Bronchial epithelial cell (primary cell): ENCODE results near the gene SSR4. TPM values are rescaled to one million over a fixed set of nuclear protein-coding genes. Genes with fewer than 3 reads are reported as not detected.
A peak's percentile ranks its signal among the peaks of the same experiment; 100 is the strongest.

Source experiments
- DNase-seq: peaks from one replicate; pipeline ENCODE4 v3.0.0-alpha.2; 2010; ENCODE audit warnings: low read depth
- FAIRE-seq: peaks from 2 replicates; lab custom pipeline; 2011; peaks lifted over from hg19 to GRCh38; lab: Jason Lieb, UNC
- H3K27me3 ChIP-seq: 2 replicates; pipeline ENCODE4 v1.5.1; 2011; ENCODE audit warnings: low read length; ENCODE audit not compliant: control insufficient read depth, insufficient read depth
- H3K36me3 ChIP-seq: 2 replicates; pipeline ENCODE4 v1.5.1; 2011; ENCODE audit warnings: low read length; ENCODE audit not compliant: control insufficient read depth, insufficient read depth
- H3K4me3 ChIP-seq: 2 replicates; pipeline ENCODE4 v1.5.1; 2011; ENCODE audit warnings: mild to moderate bottlenecking, low read depth, low read length, control low read depth
- total RNA-seq: library from RNA; depleted of rRNA; stranded (reverse); fragments of >200 nt; gene quantifications from 2 replicates; pipeline ENCODE4 v1.2.1, GENCODE V29; 2014
- TF ChIP-seq, protein P1 (sequence below): IDR thresholded peaks from 2 replicates; pipeline ENCODE4 v1.5.1; 2011; ENCODE audit warnings: mild to moderate bottlenecking, moderate library complexity, low read length, control low read depth, inconsistent platforms; ENCODE audit not compliant: insufficient read depth, severe bottlenecking

SSR4 gene
- total RNA-seq, 1 donor from 2014 or later = 136 TPM

DNA sequence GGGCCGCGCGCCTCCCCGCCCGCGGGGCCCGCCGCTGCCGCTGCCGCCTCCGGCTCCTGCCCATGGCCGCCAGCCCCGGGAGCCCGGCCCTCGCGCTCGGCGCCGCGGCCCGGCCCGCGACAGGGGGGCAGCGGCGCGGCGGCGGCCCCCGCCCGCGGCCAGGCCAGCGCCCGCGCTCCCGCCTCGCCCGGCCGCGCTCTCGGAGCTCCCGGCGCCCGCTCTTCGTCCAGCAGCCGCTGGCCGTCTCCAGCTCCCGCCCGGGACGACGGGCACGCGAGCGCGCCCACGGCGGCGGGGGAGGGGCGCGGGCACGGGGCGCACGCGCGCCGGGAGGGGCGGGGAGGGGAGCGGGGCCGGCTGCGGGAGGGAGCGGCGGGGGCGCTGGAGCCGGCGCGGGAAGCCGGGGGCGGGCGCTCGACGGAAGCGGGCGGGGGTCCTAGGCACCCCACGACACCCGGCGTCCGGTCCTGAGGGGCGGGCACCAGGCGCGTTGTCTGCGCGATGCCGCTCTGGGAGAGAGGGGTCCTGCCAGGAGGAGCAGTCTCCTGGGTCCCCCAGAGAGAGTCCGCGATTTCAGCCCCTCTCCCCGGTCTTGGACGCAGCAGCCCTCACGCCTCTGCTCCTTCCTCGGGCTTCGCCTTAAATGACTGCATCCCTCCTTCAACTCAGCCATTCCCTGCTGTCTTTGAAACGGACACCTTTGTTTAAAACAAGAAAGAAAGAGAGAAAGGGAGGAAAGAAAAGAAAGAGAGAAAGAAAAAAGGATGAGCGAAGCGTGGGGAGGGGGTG, 36.4 kb downstream of the SSR4 start:
- H3K27me3 ChIP-seq = peaks cover 12% of the 10 kb centered on the region
- H3K36me3 ChIP-seq = no peaks in the 10 kb centered on the region
- FAIRE-seq = no peak
- H3K4me3 ChIP-seq = no peak overlapping the region
- TF ChIP-seq, protein P1, sequence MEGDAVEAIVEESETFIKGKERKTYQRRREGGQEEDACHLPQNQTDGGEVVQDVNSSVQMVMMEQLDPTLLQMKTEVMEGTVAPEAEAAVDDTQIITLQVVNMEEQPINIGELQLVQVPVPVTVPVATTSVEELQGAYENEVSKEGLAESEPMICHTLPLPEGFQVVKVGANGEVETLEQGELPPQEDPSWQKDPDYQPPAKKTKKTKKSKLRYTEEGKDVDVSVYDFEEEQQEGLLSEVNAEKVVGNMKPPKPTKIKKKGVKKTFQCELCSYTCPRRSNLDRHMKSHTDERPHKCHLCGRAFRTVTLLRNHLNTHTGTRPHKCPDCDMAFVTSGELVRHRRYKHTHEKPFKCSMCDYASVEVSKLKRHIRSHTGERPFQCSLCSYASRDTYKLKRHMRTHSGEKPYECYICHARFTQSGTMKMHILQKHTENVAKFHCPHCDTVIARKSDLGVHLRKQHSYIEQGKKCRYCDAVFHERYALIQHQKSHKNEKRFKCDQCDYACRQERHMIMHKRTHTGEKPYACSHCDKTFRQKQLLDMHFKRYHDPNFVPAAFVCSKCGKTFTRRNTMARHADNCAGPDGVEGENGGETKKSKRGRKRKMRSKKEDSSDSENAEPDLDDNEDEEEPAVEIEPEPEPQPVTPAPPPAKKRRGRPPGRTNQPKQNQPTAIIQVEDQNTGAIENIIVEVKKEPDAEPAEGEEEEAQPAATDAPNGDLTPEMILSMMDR = no peak
- DNase-seq = no peak

DNA sequence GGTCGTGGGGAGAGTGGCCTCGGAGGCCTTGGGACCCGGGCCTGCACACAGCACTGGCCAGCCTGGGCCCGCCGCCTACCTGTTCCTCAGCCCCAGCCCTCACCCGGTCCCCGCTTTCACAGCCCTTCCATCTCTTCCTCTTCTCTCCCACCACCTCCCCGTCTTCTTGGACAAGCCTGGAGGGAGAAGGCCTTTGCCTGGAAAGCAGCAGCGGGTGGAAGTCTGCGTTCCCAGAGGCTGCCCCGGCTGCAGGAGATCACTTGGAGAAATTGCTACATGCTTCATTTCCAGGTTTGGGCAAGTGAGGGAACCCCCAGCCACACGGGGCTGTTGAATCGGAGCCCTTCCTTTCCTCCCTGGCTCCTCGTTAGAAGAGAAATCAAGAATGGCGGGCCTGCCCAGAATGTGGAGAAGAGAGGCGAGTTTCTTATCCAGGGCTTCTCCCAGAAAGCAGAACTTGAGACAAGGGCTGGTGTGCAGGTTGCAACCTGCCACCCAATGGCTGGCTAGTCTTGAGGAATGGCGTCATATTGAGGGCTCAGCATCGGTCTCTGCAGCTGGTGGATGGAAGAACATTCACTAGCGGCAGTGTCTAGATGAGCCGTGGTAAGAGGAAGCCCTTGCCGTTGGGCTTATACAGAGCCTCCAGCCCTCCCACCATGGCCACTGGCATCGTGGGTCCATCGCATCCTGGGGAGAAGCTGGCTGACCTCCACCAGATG, 37.1 kb downstream of the SSR4 start:
- Histone ChIP-seq H3K27me3 (peaks cover 12% of the 10 kb centered on the region), H3K36me3 (no peaks in the 10 kb centered on the region), H3K4me3 (no peak overlapping the region)
- FAIRE-seq (no peak), DNase-seq (peak; percentile 5)
- TF ChIP-seq, protein P1 = no peak

DNA sequence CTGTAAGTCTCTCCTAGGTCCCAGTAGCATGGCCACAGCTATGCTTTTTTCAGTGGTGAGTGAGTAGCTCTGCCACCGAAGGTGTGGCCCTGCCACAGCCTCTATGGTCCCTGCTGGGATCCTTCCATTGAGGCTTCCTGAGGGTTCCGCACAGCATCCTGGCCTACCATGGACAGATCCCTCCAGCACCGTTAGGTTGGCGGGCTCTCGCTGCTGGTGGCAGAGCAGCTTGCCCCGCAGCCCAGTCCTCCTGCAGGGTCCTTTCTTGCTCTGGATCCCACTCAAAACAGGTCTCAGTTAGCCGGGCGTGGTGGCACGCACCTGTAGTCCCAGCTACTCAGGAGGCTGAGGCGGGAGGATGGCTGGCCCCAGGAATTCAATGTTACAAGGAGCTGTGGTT, 38.3 kb downstream of the SSR4 start:
- FAIRE-seq (no peak), DNase-seq (no peak)
- no peaks in the 10 kb centered on the region for H3K36me3 ChIP-seq
- no peak overlapping the region for H3K4me3 ChIP-seq
- peaks cover 12% of the 10 kb centered on the region for H3K27me3 ChIP-seq
- TF ChIP-seq, protein P1 = no peak

DNA sequence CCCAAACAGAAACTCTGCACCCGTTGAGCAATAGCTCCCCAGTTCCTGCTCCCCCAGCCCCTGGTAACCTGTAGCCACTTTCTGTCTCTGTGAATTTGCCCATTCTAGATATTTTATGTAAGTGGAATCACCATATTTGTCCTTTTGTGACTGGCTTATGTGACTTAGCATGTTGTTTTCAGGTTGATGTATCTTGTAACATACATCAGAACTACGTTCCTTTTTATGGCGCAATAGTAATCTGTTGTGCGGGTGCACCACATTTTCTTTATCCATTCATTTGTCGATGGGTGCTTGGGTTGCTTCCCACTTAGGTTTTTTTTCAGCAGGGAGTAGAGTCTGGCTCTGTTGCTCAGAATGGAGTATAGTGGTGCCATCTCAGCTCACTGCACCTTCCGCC, 42.5 kb downstream of the SSR4 start:
- TF ChIP-seq, protein P1 = no peak
- FAIRE-seq (no peak), DNase-seq (no peak)
- H3K36me3 ChIP-seq = no peaks in the 10 kb centered on the region
- H3K4me3 ChIP-seq = no peak overlapping the region
- H3K27me3 ChIP-seq = peaks cover under 1% of the 10 kb centered on the region

DNA sequence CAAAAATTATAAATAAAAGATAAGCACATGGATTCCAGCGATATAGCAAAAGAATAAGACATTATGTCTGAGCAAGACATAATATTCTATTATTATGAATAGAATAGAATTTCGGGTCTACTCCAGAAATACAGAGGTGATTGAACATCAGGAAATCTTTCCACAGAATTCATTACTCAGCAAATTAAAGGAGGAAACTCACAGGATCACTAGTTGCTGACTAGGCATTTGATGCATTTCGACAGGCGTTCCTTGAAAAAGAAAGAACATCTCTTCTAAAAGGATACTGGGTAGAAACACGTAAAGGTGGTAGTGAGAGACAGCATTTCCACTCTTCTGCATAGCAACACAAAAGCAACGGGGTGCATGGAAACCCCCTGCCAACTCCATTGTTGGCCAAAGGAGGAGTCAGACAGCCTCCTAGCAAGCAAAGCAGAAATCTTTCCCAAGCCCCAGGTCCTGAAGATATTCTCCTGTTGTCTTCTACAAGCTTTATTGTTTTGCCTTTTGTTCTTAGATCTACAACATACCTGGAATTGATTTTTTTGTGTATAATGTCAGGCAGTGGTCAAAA, 50.1 kb downstream of the SSR4 start:
- H3K36me3 ChIP-seq = no peaks in the 10 kb centered on the region
- H3K27me3 ChIP-seq = peaks cover 4% of the 10 kb centered on the region
- no peak for DNase-seq
- no peak for FAIRE-seq
- no peak overlapping the region for H3K4me3 ChIP-seq
- TF ChIP-seq, protein P1 = no peak
